Measurements from ENCODE around the gene DUSP10.

The DUSP10 gene

DNA sequence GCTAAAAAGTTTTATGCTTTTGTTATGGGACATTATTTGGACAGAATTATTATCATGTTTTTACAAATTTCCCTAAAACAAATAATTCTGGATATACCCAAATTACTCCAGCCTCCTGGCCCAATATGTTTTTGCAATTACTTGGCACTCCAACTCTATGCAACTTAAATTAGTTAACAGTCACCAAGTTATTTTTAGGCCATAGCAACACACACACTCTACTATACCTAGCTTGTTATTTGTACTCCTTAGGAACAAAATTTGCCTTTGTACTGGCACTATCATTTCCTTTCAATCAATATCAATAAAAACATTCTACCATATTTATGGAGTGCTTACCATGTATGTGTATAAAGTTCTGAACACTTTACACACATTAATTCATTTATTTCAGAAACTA, 7.7 kb downstream of the DUSP10 start:
- Histone ChIP-seq H3K4me1 (ENCODE audit: insufficient read depth, low read length, severe bottlenecking) (peaks cover 66% of the 10 kb centered on the region), H3K4me2 (ENCODE audit: low read length) (peak overlapping the region; percentile 17; the same call in 1 of the 2 replicates), H3K9me3 (ENCODE audit: low read length) (no peaks in the 10 kb centered on the region), H3K36me3 (ENCODE audit: insufficient read depth, low read length) (peaks cover 49% of the 10 kb centered on the region), H3K9me2 (ENCODE audit: low read depth, low read length) (no peaks in the 10 kb centered on the region), H3K9ac (ENCODE audit: low read length) (peak overlapping the region; percentile 33; the same call in 1 of the 2 replicates), H3K4me3 (ENCODE audit: low read depth, low read length, poor library complexity, severe bottlenecking) (no peak overlapping the region), H3F3A (ENCODE audit: insufficient read depth, low read length) (no peaks in the 10 kb centered on the region), H3K79me2 (ENCODE audit: insufficient read depth, low read length) (peaks cover 54% of the 10 kb centered on the region), H3K27me3 (ENCODE audit: insufficient read depth, low read length) (no peaks in the 10 kb centered on the region), H4K20me1 (ENCODE audit: insufficient read depth, low read length) (no peaks in the 10 kb centered on the region), H2AFZ (ENCODE audit: low read length) (no peak overlapping the region), H3K27ac (ENCODE audit: low read depth, low read length, poor library complexity, severe bottlenecking) (peak overlapping the region; percentile 18)
- TF ChIP-seq EZH2 (IDR thresholded peaks at IDR 0.05; ENCODE audit: borderline replicate concordance, low read length), result no peak
- TF ChIP-seq, protein P1, sequence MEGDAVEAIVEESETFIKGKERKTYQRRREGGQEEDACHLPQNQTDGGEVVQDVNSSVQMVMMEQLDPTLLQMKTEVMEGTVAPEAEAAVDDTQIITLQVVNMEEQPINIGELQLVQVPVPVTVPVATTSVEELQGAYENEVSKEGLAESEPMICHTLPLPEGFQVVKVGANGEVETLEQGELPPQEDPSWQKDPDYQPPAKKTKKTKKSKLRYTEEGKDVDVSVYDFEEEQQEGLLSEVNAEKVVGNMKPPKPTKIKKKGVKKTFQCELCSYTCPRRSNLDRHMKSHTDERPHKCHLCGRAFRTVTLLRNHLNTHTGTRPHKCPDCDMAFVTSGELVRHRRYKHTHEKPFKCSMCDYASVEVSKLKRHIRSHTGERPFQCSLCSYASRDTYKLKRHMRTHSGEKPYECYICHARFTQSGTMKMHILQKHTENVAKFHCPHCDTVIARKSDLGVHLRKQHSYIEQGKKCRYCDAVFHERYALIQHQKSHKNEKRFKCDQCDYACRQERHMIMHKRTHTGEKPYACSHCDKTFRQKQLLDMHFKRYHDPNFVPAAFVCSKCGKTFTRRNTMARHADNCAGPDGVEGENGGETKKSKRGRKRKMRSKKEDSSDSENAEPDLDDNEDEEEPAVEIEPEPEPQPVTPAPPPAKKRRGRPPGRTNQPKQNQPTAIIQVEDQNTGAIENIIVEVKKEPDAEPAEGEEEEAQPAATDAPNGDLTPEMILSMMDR (IDR thresholded peaks at IDR 0.05; ENCODE audit: low read length), result no peak

GRCh38 chr1:221732052-221732451, 9.8 kb downstream of the DUSP10 start:
- H4K20me1 ChIP-seq (ENCODE audit: insufficient read depth, low read length), result no peaks in the 10 kb centered on the region
- no peak overlapping the region for H3K4me3 ChIP-seq (ENCODE audit: low read depth, low read length, poor library complexity, severe bottlenecking)
- H3K36me3 ChIP-seq (ENCODE audit: insufficient read depth, low read length), result peaks cover 44% of the 10 kb centered on the region
- H3K79me2 ChIP-seq (ENCODE audit: insufficient read depth, low read length), result peaks cover 43% of the 10 kb centered on the region
- H3K9me2 ChIP-seq (ENCODE audit: low read depth, low read length), result no peaks in the 10 kb centered on the region
- H2AFZ ChIP-seq (ENCODE audit: low read length), result no peak overlapping the region
- no peak overlapping the region for H3K27ac ChIP-seq (ENCODE audit: low read depth, low read length, poor library complexity, severe bottlenecking)
- peaks cover 50% of the 10 kb centered on the region for H3K4me1 ChIP-seq (ENCODE audit: insufficient read depth, low read length, severe bottlenecking)
- no peak for TF ChIP-seq EZH2 (IDR thresholded peaks at IDR 0.05; ENCODE audit: borderline replicate concordance, low read length)
- H3K9me3 ChIP-seq (ENCODE audit: low read length), result no peaks in the 10 kb centered on the region
- H3K27me3 ChIP-seq (ENCODE audit: insufficient read depth, low read length), result no peaks in the 10 kb centered on the region
- H3F3A ChIP-seq (ENCODE audit: insufficient read depth, low read length), result no peaks in the 10 kb centered on the region
- H3K9ac ChIP-seq (ENCODE audit: low read length), result no peak overlapping the region
- no peak overlapping the region for H3K4me2 ChIP-seq (ENCODE audit: low read length)

- Histone ChIP-seq H3K79me2 (ENCODE audit: insufficient read depth, low read length) (peaks cover 24% of the 10 kb centered on the region), H4K20me1 (ENCODE audit: insufficient read depth, low read length) (no peaks in the 10 kb centered on the region), H3K9ac (ENCODE audit: low read length) (no peak overlapping the region), H3K36me3 (ENCODE audit: insufficient read depth, low read length) (peaks cover 43% of the 10 kb centered on the region), H3K9me2 (ENCODE audit: low read depth, low read length) (no peaks in the 10 kb centered on the region), H3K4me3 (ENCODE audit: low read depth, low read length, poor library complexity, severe bottlenecking) (no peak overlapping the region), H3K4me2 (ENCODE audit: low read length) (no peak overlapping the region), H3K27ac (ENCODE audit: low read depth, low read length, poor library complexity, severe bottlenecking) (no peak overlapping the region), H3K27me3 (ENCODE audit: insufficient read depth, low read length) (no peaks in the 10 kb centered on the region), H2AFZ (ENCODE audit: low read length) (no peak overlapping the region), H3K9me3 (ENCODE audit: low read length) (no peaks in the 10 kb centered on the region), H3F3A (ENCODE audit: insufficient read depth, low read length) (no peaks in the 10 kb centered on the region), H3K4me1 (ENCODE audit: insufficient read depth, low read length, severe bottlenecking) (peaks cover 30% of the 10 kb centered on the region)
- TF ChIP-seq EZH2 (IDR thresholded peaks at IDR 0.05; ENCODE audit: borderline replicate concordance, low read length), result no peak
- TF ChIP-seq, protein P1 (IDR thresholded peaks at IDR 0.05; ENCODE audit: low read length), result no peak
Measured at GRCh38 chr1:221729771-221730330, 12.0 kb downstream of the DUSP10 start.

- 0 out of 2 replicates have a peak, but pooled peaks cover 3% of the 10 kb centered on the region for H3K9me3 ChIP-seq (ENCODE audit: low read length)
- H2AFZ ChIP-seq (ENCODE audit: low read length), result no peak overlapping the region
- H3K27ac ChIP-seq (ENCODE audit: low read depth, low read length, poor library complexity, severe bottlenecking), result no peak overlapping the region
- no peaks in the 10 kb centered on the region for H3F3A ChIP-seq (ENCODE audit: insufficient read depth, low read length)
- no peaks in the 10 kb centered on the region for H4K20me1 ChIP-seq (ENCODE audit: insufficient read depth, low read length)
- H3K27me3 ChIP-seq (ENCODE audit: insufficient read depth, low read length), result no peaks in the 10 kb centered on the region
- H3K36me3 ChIP-seq (ENCODE audit: insufficient read depth, low read length), result peaks cover 59% of the 10 kb centered on the region
- H3K9ac ChIP-seq (ENCODE audit: low read length), result no peak overlapping the region
- H3K79me2 ChIP-seq (ENCODE audit: insufficient read depth, low read length), result peaks cover 17% of the 10 kb centered on the region
- TF ChIP-seq, protein P1 (IDR thresholded peaks at IDR 0.05; ENCODE audit: low read length), result no peak
- no peak for TF ChIP-seq EZH2 (IDR thresholded peaks at IDR 0.05; ENCODE audit: borderline replicate concordance, low read length)
- H3K4me1 ChIP-seq (ENCODE audit: insufficient read depth, low read length, severe bottlenecking), result peaks cover 12% of the 10 kb centered on the region
- no peaks in the 10 kb centered on the region for H3K9me2 ChIP-seq (ENCODE audit: low read depth, low read length)
- no peak overlapping the region for H3K4me2 ChIP-seq (ENCODE audit: low read length)
- no peak overlapping the region for H3K4me3 ChIP-seq (ENCODE audit: low read depth, low read length, poor library complexity, severe bottlenecking)
Measured at GRCh38 chr1:221728037-221728505, 13.8 kb downstream of the DUSP10 start.

All from OCI-LY1 (cell line).